Hematopoietic multipotent progenitor cell treated with erythropoietin and hydrocortisone succinate and interleukin-3 and kit ligand, for 17 days (in vitro differentiated cells): Measurements from ENCODE around the gene NPHP4.

Experiments used
- DNase-seq: peaks from one replicate; pipeline ENCODE4 v3.0.0-alpha.2; 2015; ENCODE audit warnings: low spot score

NPHP4 gene

GRCh38 chr1:5992026-5992813, at the start of gene NPHP4:
Gene NPHP4 (minus strand): TSS chr1:5992425. CDS start chr1:5986289, 6,136 bp downstream.
- peak; percentile 99 for DNase-seq

- no peak for DNase-seq
Measured at GRCh38 chr1:6041432-6042062, 49.3 kb upstream of the NPHP4 start.

GRCh38 chr1:6040861-6041415, 48.7 kb upstream of the NPHP4 start:
- DNase-seq, result no peak

GRCh38 chr1:6040444-6040843, 48.2 kb upstream of the NPHP4 start:
- no peak for DNase-seq

- no peak for DNase-seq
Measured at GRCh38 chr1:6039031-6039430, 46.8 kb upstream of the NPHP4 start.

- DNase-seq, result no peak
Measured at GRCh38 chr1:6038603-6039002, 46.4 kb upstream of the NPHP4 start.

- no peak for DNase-seq
Measured at GRCh38 chr1:6037338-6037762, 45.1 kb upstream of the NPHP4 start.

GRCh38 chr1:6035719-6036118, 43.5 kb upstream of the NPHP4 start:
- DNase-seq, result no peak

GRCh38 chr1:6035303-6035702, 43.1 kb upstream of the NPHP4 start:
- no peak for DNase-seq

GRCh38 chr1:6034750-6035096, 42.5 kb upstream of the NPHP4 start:
- DNase-seq, result no peak

- no peak for DNase-seq
Measured at GRCh38 chr1:6033986-6034749, 41.9 kb upstream of the NPHP4 start.

- no peak for DNase-seq
Measured at GRCh38 chr1:6033124-6033523, 40.9 kb upstream of the NPHP4 start.

- DNase-seq, result no peak
Measured at GRCh38 chr1:6030547-6031261, 38.5 kb upstream of the NPHP4 start.

- DNase-seq, result no peak
Measured at GRCh38 chr1:6030132-6030531, 37.9 kb upstream of the NPHP4 start.

GRCh38 chr1:6029351-6029750, 37.1 kb upstream of the NPHP4 start:
- no peak for DNase-seq

- no peak for DNase-seq
Measured at GRCh38 chr1:6028042-6028850, 36.0 kb upstream of the NPHP4 start.

- no peak for DNase-seq
Measured at GRCh38 chr1:6027591-6027990, 35.4 kb upstream of the NPHP4 start.

- no peak for DNase-seq
Measured at GRCh38 chr1:6026095-6026809, 34.0 kb upstream of the NPHP4 start.

GRCh38 chr1:6025269-6026094, 33.3 kb upstream of the NPHP4 start:
- DNase-seq, result no peak

GRCh38 chr1:6024376-6024775, 32.2 kb upstream of the NPHP4 start:
- DNase-seq, result no peak
